HG02571 (cell line): ENCODE measurements around the gene PIGU.
"Not testable (repeated sequence)": the region's sequence is repeated elsewhere in the genome, so short reads cannot be mapped to it uniquely, and the experiment has no call there.

Experiments used
- ATAC-seq: cut with Tn5 transposase; IDR thresholded peaks from one replicate; pipeline ENCODE4 v1.9.1; 2021; ENCODE audit warnings: mild to moderate bottlenecking, moderate library complexity; ENCODE audit not compliant: unreplicated experiment

The PIGU gene

GRCh38 chr20:34536798-34537394 is 140.0 kb downstream of the PIGU start:
- ATAC-seq: no peak

- ATAC-seq: no peak
Observed at GRCh38 chr20:34535857-34536256, 141.0 kb downstream of the PIGU start.

GRCh38 chr20:34535301-34535840 is 141.5 kb downstream of the PIGU start:
- ATAC-seq: no peak

- ATAC-seq: no peak
Observed at GRCh38 chr20:34534391-34535165, 142.3 kb downstream of the PIGU start.

GRCh38 chr20:34532756-34533155 is 144.1 kb downstream of the PIGU start:
- ATAC-seq: no peak

- ATAC-seq: no peak
Observed at GRCh38 chr20:34532320-34532719, 144.6 kb downstream of the PIGU start.

- no peak for ATAC-seq
Observed at GRCh38 chr20:34531608-34532265, 145.2 kb downstream of the PIGU start.

- no peak for ATAC-seq
Observed at GRCh38 chr20:34530342-34530741, 146.6 kb downstream of the PIGU start.

- ATAC-seq: no peak
Observed at GRCh38 chr20:34529742-34530141, 147.2 kb downstream of the PIGU start.

- no peak for ATAC-seq
Observed at GRCh38 chr20:34528921-34529297, 148.0 kb downstream of the PIGU start.

GRCh38 chr20:34527016-34527415 is 149.9 kb downstream of the PIGU start:
- no peak for ATAC-seq

GRCh38 chr20:34526466-34526865 is 150.4 kb downstream of the PIGU start:
- no peak for ATAC-seq

GRCh38 chr20:34525709-34526416 is 151.0 kb downstream of the PIGU start:
- ATAC-seq: no peak

- ATAC-seq: no peak
Observed at GRCh38 chr20:34525342-34525708, 151.6 kb downstream of the PIGU start.

GRCh38 chr20:34524426-34524825 is 152.5 kb downstream of the PIGU start:
- ATAC-seq: no peak

GRCh38 chr20:34522969-34523871 is 153.7 kb downstream of the PIGU start:
- no peak for ATAC-seq

- not testable (repeated sequence) for ATAC-seq
Observed at GRCh38 chr20:34519841-34520240, 157.1 kb downstream of the PIGU start.

GRCh38 chr20:34518863-34519262 is 158.0 kb downstream of the PIGU start:
- ATAC-seq: not testable (repeated sequence)

- ATAC-seq: no peak
Observed at GRCh38 chr20:34517114-34517505, 159.8 kb downstream of the PIGU start.
